ENCODE results near the gene MATR3. TPM values are rescaled to one million over a fixed set of nuclear protein-coding genes. Genes with fewer than 3 reads are reported as not detected.

The MATR3 gene
- total RNA-seq, 1 experiment from 2014 or later = 145 TPM

GRCh38 chr5:139369181-139369580, 75.6 kb downstream of the MATR3 start:
- peaks cover 8% of the 10 kb centered on the region; the same call in 1 of the 2 replicates for H4K20me1 ChIP-seq (ENCODE audit: insufficient read depth)
- no peak for DNase-seq
- intact Hi-C loops (cut with micrococcal nuclease; ENCODE audit: unreplicated experiment) = loop anchor here (5.0 kb wide), 1 partner anchor 802 kb away; no protein-coding TSS in a partner anchor
- no peak overlapping the region for H2AFZ ChIP-seq
- peaks cover 46% of the 10 kb centered on the region for H3F3A ChIP-seq (ENCODE audit: insufficient read depth, low read depth)
- no peak overlapping the region for H3K4me3 ChIP-seq
- H3K9me3 ChIP-seq (ENCODE audit: insufficient read depth, low read depth) = no peaks in the 10 kb centered on the region
- POLR2A ChIA-PET (ENCODE audit: unreplicated experiment) = no interaction called here
- peaks cover 25% of the 10 kb centered on the region for H3K36me3 ChIP-seq (ENCODE audit: low read depth)
- H3K4me2 ChIP-seq = no peak overlapping the region
- no peaks in the 10 kb centered on the region for H3K27me3 ChIP-seq (ENCODE audit: insufficient read depth, low read depth)
- H3K79me2 ChIP-seq (ENCODE audit: low read depth) = no peaks in the 10 kb centered on the region
- TF ChIP-seq CTCF (conservative IDR thresholded peaks at IDR 0.05) = no peak
- no peak for TF ChIP-seq EZH2 (IDR thresholded peaks at IDR 0.05; ENCODE audit: low read depth)
- no TSS peak for BruUV-seq (replicated peaks)
- H3K27ac ChIP-seq = no peak overlapping the region
- CTCF ChIA-PET = interaction anchor here (0.7 kb wide), 1 partner anchor 397 kb away, joined by 3 read pairs; no protein-coding TSS in a partner anchor
- H3K4me1 ChIP-seq (replicated peaks; ENCODE audit: insufficient read depth) = peaks cover 26% of the 10 kb centered on the region
- no peaks in the 10 kb centered on the region for H3K9me2 ChIP-seq (ENCODE audit: insufficient read depth)

GRCh38 chr5:139371482-139372435, 78.2 kb downstream of the MATR3 start:
- ChIA-PET CTCF (interaction anchor here (0.5 kb wide), 1 partner anchor 125 kb away, joined by 6 read pairs; no protein-coding TSS in a partner anchor), POLR2A (ENCODE audit: unreplicated experiment) (no interaction called here)
- H4K20me1 ChIP-seq (ENCODE audit: insufficient read depth) = peaks cover 6% of the 10 kb centered on the region; the same call in 1 of the 2 replicates
- intact Hi-C loops (cut with micrococcal nuclease; ENCODE audit: unreplicated experiment) = no loop called here
- DNase-seq = no peak
- no peak overlapping the region for H2AFZ ChIP-seq
- peaks cover 14% of the 10 kb centered on the region; the same call in 1 of the 2 replicates for H3K36me3 ChIP-seq (ENCODE audit: low read depth)
- no peak overlapping the region for H3K4me3 ChIP-seq
- no peaks in the 10 kb centered on the region for H3K79me2 ChIP-seq (ENCODE audit: low read depth)
- H3K4me2 ChIP-seq = no peak overlapping the region
- H3K27me3 ChIP-seq (ENCODE audit: insufficient read depth, low read depth) = no peaks in the 10 kb centered on the region
- BruUV-seq (replicated peaks) = no TSS peak
- H3F3A ChIP-seq (ENCODE audit: insufficient read depth, low read depth) = peaks cover 49% of the 10 kb centered on the region
- no peaks in the 10 kb centered on the region for H3K9me2 ChIP-seq (ENCODE audit: insufficient read depth)
- H3K27ac ChIP-seq = no peak overlapping the region
- H3K9me3 ChIP-seq (ENCODE audit: insufficient read depth, low read depth) = no peaks in the 10 kb centered on the region
- no peak for TF ChIP-seq CTCF (conservative IDR thresholded peaks at IDR 0.05)
- no peak for TF ChIP-seq EZH2 (IDR thresholded peaks at IDR 0.05; ENCODE audit: low read depth)
- H3K4me1 ChIP-seq (replicated peaks; ENCODE audit: insufficient read depth) = peaks cover 33% of the 10 kb centered on the region

GRCh38 chr5:139374909-139375308, 81.4 kb downstream of the MATR3 start:
- no peak overlapping the region for H3K4me3 ChIP-seq
- no peak overlapping the region for H3K27ac ChIP-seq
- peaks cover 33% of the 10 kb centered on the region for H3K4me1 ChIP-seq (replicated peaks; ENCODE audit: insufficient read depth)
- H3K9me2 ChIP-seq (ENCODE audit: insufficient read depth) = no peaks in the 10 kb centered on the region
- peaks cover 14% of the 10 kb centered on the region; the same call in 1 of the 2 replicates for H3K36me3 ChIP-seq (ENCODE audit: low read depth)
- no peak for TF ChIP-seq EZH2 (IDR thresholded peaks at IDR 0.05; ENCODE audit: low read depth)
- TF ChIP-seq CTCF (conservative IDR thresholded peaks at IDR 0.05) = no peak
- no peak overlapping the region for H2AFZ ChIP-seq
- H3K27me3 ChIP-seq (ENCODE audit: insufficient read depth, low read depth) = no peaks in the 10 kb centered on the region
- peaks cover 41% of the 10 kb centered on the region for H3F3A ChIP-seq (ENCODE audit: insufficient read depth, low read depth)
- no peaks in the 10 kb centered on the region for H3K9me3 ChIP-seq (ENCODE audit: insufficient read depth, low read depth)
- intact Hi-C loops (cut with micrococcal nuclease; ENCODE audit: unreplicated experiment) = no loop called here
- no peaks in the 10 kb centered on the region for H3K79me2 ChIP-seq (ENCODE audit: low read depth)
- H3K4me2 ChIP-seq = no peak overlapping the region
- no TSS peak for BruUV-seq (replicated peaks)
- DNase-seq = no peak
- ChIA-PET CTCF (no interaction called here), POLR2A (ENCODE audit: unreplicated experiment) (no interaction called here)
- no peaks in the 10 kb centered on the region for H4K20me1 ChIP-seq (ENCODE audit: insufficient read depth)
